T-helper 22 cell (primary cell): Measurements from ENCODE around the gene MSI2.

Source experiments
- DNase-seq: peaks from one replicate; pipeline ENCODE4 v3.0.0-alpha.2; 2020; ENCODE audit warnings: low read depth

Gene MSI2

GRCh38 chr17:57579245-57579644 is 322.9 kb downstream of the MSI2 start:
- DNase-seq, result no peak

- no peak for DNase-seq
Observed at GRCh38 chr17:57580055-57580739, 323.9 kb downstream of the MSI2 start.

GRCh38 chr17:57582881-57583756 is 326.8 kb downstream of the MSI2 start:
- no peak for DNase-seq

- no peak for DNase-seq
Observed at GRCh38 chr17:57584050-57584551, 327.8 kb downstream of the MSI2 start.

GRCh38 chr17:57585341-57586195 is 329.2 kb downstream of the MSI2 start:
- no peak for DNase-seq

- no peak for DNase-seq
Observed at GRCh38 chr17:57586196-57586740, 329.9 kb downstream of the MSI2 start.

GRCh38 chr17:57586742-57587141 is 330.4 kb downstream of the MSI2 start:
- no peak for DNase-seq

GRCh38 chr17:57587193-57587969 is 331.1 kb downstream of the MSI2 start:
- no peak for DNase-seq

- DNase-seq, result no peak
Observed at GRCh38 chr17:57588086-57588485, 331.8 kb downstream of the MSI2 start.

GRCh38 chr17:57589151-57590034 is 333.1 kb downstream of the MSI2 start:
- no peak for DNase-seq

GRCh38 chr17:57593739-57594462 is 337.6 kb downstream of the MSI2 start:
- no peak for DNase-seq

GRCh38 chr17:57594767-57595166 is 338.4 kb downstream of the MSI2 start:
- DNase-seq, result no peak

GRCh38 chr17:57595426-57595825 is 339.1 kb downstream of the MSI2 start:
- no peak for DNase-seq

- no peak for DNase-seq
Observed at GRCh38 chr17:57595947-57596695, 339.8 kb downstream of the MSI2 start.

GRCh38 chr17:57597101-57597500 is 340.8 kb downstream of the MSI2 start:
- DNase-seq, result no peak

GRCh38 chr17:57597531-57598453 is 341.5 kb downstream of the MSI2 start:
- no peak for DNase-seq

- DNase-seq, result no peak
Observed at GRCh38 chr17:57599271-57600045, 343.1 kb downstream of the MSI2 start.
